NCI-H2029 treated with DMSO at 0.1 percent for 48 hours (cell line): ENCODE results near the gene AMIGO1.

Experiments
- DNase-seq: peaks from one replicate; lab custom pipeline; 2025; lab: John Stamatoyannopoulos, UW

Gene AMIGO1

DNA sequence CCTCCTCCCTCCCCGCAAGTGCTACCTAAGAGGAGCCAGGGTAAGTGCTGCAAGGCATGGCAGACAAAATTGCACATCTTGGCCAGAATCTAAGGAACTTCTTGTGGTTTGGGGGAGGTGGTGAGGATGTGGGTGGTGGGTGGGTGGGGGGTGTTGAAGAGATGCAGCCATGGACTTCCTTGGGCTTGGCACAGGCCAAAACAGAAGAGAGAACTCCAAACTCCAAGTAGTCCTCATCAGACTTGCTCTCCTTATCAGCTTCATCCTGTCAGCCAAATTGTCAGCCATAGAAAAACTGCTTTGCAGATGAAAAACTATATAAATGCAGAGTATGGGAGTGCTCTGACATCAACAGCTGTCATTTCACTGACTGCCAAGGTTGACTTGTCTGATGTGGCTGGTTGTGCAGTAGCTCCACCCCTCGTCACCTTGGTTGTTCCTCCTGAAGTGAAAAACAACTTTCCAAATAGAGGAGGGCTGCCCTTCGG is 7.1 kb downstream of the AMIGO1 start:
- no peak for DNase-seq

DNA sequence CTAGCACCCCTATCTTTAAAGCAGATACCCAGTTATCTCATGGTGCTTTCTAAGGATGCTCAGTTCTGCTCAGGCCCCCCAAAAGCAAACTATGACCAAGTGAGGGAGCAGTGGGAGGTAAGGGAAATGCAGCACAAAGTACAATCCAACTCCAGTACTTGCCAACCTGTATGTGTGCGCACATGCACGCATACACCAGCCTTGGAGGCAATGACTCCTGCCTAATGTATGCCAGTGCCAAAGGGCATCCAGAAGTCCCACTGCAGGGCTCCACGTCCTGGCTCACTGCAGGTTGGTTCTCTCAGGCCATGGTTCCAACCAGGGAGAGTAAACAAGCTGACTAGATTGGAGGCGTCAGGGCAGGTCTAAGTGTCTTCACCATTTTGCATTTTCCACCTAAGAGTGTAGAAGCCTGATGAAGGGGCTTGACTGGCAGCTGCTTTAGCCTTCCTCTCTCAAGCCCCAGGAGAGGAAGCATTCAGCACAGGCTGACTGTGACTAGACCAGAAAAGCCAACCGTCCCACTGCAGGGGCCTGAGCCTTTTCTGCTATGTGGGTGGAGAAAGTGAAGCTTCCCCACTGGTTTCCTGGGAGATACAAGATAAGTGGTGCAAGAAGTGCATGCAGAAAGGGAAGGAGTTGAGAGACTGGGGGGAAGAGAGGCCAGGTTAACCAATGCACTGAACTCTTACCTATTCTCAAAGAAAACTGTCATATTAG is 7.7 kb downstream of the AMIGO1 start:
- DNase-seq: no peak

DNA sequence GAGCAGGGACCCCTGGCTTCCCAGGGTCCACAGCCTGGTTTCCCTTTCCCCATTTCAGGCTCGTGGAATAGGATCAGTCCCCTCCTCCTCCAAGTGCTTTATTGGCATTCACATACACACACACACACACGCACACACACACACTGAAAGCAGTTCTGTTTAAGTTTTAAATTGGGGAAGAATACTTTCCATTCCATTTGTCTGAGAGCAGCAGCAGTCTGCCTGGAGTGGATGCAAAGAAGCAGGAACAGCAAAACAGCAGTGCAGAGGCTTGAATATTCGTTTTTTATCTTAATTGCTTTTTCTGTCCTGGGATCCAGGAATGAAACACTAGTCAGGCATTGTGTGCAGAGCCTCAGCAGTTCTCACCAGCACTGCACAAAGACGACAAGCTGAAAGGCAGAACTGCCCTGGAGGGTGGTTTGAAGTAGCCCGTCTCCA is 8.6 kb downstream of the AMIGO1 start:
- DNase-seq: no peak

DNA sequence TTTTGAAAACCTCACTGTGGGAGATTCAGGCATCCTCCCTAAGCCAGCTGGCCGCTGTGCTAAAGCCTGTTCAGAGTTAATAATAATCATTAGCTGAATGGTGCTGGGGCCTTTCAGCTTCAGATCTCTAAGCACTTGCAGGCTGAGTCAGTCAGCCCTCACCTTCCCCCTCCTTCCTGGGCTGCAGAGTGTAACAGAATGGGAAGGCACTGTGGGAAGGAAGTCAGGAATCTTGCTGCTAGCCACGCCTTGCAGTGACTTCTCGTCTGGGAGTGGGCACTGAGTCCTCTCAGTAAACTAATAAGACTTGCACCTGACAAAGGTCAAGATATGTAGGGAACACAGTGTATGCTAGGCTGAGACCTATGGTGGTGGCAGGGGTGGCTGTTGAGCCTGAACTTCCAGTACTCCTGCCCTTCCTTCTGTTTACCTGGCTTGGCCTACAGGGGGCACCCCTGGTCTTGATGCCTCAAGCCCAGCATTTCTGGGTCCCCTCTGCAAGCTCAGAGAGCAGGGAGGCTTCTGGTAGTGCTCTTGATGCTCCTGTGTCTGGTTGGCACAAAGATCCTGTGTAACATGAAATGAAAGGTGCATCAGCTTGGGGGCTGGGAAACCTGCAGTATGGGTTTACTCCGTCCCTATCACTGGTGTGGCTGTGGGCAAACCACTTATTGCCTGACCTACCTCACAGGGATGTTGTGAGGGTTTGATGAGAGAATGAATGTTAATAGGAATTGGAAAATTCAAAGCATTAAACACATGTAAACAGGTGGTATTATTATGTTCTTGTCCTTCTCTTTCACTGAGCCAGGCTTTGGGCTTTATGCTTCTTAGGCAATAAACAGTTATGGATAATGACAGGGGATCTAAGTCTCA is 9.6 kb downstream of the AMIGO1 start:
- DNase-seq: no peak

DNA sequence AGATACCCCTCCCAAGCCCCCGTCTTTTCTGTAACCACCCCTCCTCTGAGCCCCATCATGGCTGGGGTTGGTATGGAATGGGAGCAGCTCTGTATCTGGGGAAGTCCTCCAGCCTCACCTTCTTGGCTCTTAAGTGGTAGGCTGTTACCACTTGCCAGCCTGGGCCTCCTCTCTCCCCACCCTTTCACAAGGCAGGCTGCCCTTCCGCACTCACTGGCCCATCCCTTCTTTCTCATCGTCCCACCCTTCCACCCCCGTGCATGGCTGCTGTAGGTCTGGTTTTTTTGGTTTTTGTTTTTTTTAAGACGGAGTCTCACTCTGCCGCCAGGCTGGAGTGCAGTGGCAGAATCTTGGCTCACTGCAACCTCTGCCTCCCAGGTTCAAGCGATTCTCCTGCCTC is 10.4 kb downstream of the AMIGO1 start:
- no peak for DNase-seq

DNA sequence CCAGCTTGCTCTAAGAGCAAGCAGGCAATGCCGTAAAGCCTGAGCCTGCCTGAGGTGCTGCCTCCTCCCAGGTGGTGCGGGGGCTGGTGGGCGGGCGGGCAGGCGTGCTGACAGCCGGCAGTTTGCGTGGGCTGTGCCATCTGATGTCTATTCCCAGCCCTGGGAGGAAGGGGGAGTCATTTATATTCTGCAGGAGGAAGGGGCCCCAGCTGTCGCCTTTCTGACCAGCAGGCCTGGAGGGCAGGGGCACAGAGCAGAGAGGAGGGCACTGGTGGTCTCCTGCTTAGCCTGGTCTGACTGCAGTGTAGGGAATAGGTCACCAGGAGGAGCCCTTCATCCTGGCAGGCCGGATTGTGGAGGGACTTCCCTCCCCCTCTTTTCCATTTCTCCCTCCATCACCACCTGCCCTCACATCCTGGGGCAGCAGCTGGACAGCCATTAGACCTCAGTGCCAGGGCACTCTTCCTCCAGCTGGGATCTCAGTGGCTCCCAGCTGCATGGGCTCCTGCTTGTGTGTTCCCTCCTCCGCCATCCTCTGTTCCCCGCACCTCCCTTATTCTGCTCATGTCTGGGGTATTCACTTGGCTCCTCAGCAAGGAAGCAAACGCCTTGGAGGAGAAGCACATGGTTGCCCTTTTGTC is 11.2 kb downstream of the AMIGO1 start:
- DNase-seq: no peak

DNA sequence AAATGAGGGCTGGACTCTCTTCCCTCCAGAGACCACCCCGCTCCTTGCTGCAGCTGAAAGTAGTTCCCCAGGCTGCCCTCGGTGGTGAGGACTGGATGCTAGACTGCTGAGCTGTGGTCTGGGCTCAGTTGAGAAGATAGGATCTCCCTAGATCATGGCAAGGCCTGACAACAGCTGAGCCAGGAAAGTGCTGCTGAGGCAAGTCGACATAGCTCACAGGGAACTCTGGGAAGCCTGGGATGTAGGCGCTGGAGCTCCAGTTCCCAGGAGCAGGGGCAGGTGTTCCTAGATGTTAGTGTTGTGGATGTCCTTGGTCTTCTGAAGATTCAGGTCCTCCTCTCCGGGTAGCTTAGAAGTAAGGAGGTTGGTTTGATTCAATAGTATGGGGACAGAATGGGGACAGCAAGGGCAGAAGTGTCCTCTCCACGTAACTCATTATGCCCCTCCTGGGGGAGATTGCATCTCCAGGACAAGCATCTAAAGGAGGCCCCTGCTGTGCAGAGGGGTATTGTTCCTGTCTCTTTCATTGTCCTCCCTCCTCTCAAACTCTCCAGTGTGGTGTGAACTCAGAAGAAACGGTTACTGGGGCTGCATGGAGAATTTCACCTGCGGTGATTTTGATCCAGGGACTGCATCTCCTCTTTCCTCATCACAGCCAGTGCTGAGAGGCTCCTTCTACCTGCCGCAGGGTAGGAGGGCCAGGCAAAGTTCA is 11.9 kb downstream of the AMIGO1 start:
- DNase-seq: no peak

DNA sequence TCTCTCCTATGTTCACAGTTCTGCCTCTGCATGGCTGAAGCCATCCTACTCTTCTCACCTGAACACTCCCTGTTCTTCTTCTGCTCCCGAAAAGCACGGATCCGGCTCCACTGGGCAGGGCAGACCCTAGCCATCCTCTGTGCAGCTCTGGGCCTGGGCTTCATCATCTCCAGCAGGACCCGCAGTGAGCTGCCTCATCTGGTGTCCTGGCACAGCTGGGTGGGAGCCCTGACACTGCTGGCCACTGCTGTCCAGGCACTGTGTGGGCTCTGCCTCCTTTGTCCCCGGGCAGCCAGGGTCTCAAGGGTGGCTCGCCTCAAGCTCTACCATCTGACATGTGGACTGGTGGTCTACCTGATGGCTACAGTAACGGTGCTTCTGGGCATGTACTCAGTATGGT is 13.8 kb downstream of the AMIGO1 start:
- DNase-seq: no peak

DNA sequence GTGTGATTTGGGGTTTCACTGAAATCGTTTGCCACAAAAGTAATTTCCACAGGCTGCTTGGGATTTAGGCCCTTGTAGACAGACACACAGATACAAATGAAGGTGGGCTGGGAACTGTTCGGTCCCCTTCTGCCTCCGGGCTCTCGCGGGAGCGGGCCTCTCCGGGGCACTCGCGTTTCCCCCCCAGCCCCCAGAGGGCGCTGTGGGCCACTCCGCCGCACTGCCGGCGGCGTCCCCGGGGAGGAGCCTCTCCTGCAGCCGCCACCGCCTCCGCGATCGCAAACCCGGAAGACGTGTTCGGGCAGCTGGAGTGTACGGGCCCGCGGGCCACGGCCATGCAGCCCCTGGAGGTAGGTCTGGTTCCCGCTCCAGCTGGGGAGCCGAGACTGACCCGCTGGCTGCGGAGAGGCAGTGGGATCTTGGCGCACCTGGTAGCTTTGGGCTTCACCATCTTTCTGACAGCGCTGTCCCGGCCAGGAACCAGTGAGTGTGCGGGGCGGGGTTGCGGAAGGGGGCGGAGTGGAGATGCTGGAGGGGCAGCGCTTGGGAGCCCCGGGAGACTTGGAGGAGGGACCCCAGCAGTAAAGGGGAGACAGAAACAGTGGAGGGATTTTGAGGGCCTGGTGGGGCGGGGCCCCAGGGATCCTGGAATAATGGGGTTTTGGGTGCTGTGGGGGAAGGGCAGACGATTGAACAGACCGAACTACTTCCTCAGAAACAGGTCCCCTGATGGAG is 15.6 kb downstream of the AMIGO1 start, which contains the start of gene CYB561D1:
Gene CYB561D1 (plus strand): TSS at position 290 of the 735 bp plus-strand sequence. CDS start 46 bp downstream, at position 336.
- DNase-seq: peak; percentile 21

DNA sequence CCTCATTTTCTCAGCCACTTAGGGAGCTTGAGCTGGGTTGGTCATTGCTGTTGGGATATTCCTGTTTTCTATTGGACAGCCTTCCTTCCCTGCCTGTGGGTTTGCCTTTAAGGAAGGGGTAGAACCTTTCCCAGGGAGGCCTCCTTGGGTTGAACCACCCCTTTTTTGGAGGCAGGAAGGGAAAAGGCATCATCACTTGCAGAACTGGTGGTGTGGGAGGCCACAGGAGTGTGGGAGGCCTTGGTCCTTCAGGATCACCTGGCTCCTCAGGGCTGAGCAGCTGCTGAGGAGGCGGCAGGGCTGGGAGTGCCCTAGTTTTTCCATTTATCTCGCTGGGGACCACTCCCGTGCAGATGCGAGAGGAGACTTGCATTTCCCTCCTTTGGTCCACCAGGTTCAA is 16.3 kb downstream of the AMIGO1 start:
- DNase-seq: no peak

DNA sequence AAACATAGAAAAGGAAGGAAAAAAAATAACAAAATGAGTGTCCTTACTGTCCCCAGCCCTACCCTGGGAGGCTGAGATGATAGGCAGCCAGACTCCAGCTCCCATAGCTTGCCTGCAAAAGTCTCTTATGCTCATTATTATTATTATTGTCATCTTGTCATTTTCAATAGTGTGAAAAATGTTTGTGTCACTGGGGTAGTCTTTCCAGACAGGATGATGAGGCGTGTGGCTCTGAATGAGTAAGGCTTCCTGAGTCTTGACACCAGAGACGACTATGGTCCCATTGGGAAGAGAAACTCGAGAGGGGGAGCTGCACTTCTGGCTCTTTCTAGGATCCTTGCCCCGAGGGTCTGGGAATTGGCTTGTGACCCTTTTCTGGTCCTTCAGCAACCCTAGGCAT is 16.7 kb downstream of the AMIGO1 start:
- DNase-seq: no peak

DNA sequence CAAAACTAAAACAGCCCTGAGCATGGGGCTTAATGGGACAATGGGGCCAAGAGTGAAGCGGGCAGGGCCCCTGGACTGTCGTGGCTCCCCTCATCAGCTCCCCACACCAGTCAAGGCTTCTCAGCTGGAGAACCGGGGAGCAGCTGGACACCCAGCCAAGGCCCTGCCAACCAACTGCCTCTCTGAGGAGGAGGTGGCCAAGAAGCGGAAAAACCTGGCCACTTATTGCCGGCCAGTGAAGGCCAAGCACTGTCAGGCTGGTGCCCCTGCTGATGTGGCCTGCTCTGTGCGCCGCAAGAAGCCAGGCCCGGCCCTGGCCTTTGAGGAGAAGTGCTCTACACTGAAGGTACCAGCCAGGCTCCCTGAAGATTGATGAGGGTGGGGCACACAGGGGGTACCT is 18.2 kb downstream of the AMIGO1 start:
- DNase-seq: no peak

DNA sequence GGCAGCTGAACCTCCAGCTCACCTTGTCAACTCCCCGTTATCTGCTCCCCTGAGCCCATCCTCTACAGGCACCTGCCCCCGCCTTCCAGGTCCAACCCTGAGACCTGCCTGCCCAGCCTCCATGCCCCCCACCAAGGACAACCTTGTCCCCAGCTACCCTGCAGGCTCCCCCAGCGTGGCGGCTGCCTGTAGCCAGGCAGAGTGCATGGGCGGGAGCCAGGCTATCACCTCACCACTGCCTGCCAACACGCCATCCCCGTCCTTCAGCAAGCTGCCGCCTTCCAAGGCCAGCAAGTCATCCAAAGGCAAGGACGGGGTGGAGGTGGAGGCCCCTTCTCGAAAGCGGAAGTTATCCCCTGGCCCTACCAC is 18.6 kb downstream of the AMIGO1 start:
- DNase-seq: no peak

DNA sequence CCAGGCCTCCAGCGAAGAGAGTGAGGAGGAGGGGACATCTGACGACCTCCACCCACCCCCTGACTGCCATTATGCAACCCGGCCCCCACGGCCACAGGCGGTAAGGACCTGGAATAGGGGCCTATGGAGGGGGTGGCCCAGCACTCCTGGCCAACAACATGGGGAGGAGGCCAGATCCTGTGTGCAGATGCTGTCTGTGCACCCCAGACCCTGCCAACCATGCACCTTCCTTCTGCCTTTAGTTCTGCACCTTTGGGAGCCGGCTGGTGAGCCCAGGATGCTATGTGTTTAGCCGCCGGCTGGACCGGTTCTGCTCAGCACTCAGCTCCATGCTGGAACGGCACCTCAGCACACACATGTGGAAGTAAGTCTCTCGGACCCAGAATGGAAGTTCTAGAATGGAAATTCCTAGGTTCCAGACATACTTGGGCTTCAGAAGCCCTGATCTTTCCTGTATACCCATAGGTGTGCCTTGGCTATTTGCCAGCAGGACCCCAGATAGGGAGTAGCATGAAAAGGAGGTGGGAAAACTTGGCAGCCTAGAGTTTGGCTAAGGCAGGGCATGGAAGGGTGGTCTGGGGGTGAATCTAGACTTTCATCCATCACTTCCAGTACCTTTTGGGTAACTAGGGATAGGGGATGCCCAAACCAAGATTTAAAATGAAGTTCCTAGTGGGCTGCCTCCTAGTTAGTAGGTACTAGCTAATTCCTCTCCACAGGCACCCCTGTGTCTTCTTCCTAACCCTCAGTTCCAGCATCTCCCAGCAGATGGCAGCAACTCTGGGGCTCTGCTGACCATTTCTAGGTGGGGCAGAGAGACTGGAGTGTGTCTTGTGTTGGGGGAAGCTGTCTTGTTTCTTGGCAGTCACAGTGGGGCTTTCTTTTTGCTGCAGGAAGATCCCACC is 19.2 kb downstream of the AMIGO1 start:
- no peak for DNase-seq

DNA sequence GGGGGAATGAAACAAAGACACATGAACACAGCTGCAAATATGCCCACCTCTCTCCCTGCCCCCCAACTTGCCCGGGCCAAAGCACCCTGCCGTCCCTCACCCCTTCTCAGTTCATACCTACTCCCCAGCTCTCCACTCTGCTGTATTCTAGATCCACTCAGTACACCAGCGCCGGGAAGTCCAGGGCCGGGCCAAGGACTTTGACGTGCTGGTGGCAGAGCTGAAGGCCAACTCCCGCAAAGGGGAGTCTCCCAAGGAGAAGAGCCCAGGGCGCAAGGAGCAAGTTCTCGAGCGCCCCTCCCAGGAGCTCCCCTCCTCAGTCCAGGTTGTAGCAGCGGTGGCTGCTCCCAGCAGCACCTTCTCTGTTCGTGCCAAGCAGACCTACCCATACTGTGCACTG is 20.8 kb downstream of the AMIGO1 start:
- no peak for DNase-seq

DNA sequence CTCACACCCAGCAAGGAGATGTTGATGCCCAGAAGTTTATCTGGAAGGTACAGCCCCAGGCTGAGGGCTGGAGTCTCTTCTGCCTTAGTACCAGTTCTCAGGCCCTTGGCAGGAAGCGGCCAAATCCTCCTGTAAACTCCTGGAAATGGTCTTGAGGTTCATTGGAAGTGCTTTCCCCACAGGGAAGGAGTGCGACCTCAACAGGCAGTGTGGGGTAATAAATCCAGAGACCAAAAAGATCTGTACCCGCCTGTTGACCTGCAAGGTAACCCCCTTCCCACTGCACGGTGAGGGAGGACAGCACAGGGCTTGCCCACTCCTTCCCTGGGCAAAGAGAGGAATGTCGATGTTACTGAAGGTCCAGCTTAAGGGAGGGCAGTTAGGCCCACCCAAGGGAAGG is 21.3 kb downstream of the AMIGO1 start:
- DNase-seq: no peak

DNA sequence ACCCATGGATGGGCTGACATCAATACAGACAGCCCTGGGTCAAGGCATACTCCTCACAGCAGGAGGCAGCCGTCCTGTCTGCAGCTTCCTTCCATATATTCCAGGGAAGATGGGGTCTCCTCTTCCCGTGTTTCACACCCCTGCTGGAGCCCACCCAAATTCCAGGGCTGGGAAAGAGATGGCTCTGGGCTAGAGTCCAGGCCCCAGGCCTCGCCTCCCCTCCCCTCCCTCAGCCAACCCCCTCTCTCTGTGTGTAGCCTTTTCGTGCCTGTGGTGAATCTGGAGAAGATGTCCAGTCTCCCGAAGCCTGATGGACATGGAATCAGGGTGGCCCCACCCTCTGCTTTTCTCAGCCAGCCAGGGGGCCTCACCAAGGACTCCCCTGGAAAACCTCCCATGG is 22.3 kb downstream of the AMIGO1 start:
- no peak for DNase-seq

DNA sequence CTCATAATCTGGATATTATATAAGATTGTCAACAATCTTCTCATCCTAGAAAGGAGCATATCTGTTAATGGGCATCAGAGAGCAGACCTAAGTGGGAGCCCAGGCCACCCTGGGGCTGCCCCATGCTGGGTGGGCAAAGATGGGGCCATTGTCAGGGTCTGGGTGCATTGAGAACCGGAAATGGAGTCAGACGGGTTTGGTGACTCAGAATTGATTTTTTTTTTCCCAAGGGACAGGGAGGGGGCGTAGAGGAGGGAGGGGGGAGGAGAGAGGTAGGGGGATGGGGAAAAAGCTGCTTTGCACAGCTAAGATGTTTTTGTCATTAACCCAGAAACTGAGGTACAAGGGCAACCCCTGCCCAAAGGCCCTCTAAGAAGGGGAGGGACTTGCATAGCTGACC is 24.5 kb downstream of the AMIGO1 start:
- no peak for DNase-seq

DNA sequence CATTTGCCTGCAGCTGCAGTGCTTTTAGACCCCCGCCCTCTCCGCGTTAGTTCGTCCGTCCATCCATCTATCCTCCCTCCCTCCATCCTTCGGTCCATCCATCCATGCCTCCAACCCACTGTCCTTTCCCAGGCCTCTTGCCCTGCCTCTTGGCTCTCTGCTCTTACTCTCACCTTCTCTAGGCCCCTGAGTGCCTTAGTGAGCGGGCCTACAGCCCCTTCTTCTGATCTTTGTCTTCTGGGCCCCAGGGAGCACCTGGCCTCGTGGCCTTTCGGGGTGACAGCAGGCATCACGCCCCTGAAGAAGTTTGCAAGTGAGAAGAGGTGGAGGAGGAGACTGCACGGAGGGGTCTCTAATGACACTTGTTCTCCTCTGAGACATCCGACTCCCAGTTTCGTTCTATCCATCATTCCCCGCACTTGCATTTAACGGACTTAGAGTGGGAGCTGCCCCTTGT is 25.0 kb downstream of the AMIGO1 start:
- DNase-seq: no peak
